Liver (tissue), 4 donors: ENCODE results near the gene LRIT2. TPM values are rescaled to one million over a fixed set of nuclear protein-coding genes. Genes with fewer than 3 reads are reported as not detected.

ENCODE experiments used
- polyA plus RNA-seq, 2 donors: library from polyadenylated mRNA; stranded (reverse) in 1 of 2; unstranded in 1 of 2; fragments of 200-250 nt in 1 of 2; fragments of >200 nt in 1 of 2; fragmentation: Nextera tagmentation in 1 of 2; extraction: Ambion mirVana in 1 of 2; gene quantifications; one replicate each; pipeline versions ENCODE4 v1.2.1 to v1.2.3, GENCODE V29; 2013 to 2015
- total RNA-seq, 2 donors: library from RNA; depleted of rRNA; stranded (reverse); fragments of >200 nt; gene quantifications; one replicate each; pipeline ENCODE4 v1.2.3, GENCODE V29; 2014
- donor health status: healthy.
- donor health status: healthy.
- donor health status: healthy.

LRIT2 gene
- total and polyA plus RNA-seq, 4 donors, result not detected

Other genes with a start within 250 kb of the LRIT2 start
- 100 to 1,000 TPM; 156 to 173 TPM for gene GHITM, start 86.0 kb downstream of the LRIT2 start, total RNA-seq
- gene GHITM, start 86.0 kb downstream of the LRIT2 start, polyA plus RNA-seq, result 100 to 1,000 TPM; 214 to 252 TPM
- not detected for gene GPR15LG, start 51.7 kb downstream of the LRIT2 start, total RNA-seq
- gene GPR15LG, start 51.7 kb downstream of the LRIT2 start, polyA plus RNA-seq, result not detected
- gene CDHR1, start 31.0 kb downstream of the LRIT2 start, total RNA-seq, result under 1 TPM; 0.17 to 0.51 TPM
- under 1 TPM; 0.07 to 0.10 TPM for gene CDHR1, start 31.0 kb downstream of the LRIT2 start, polyA plus RNA-seq
- not detected for gene LRIT1, start 16.0 kb upstream of the LRIT2 start, total RNA-seq
- not detected for gene LRIT1, start 16.0 kb upstream of the LRIT2 start, polyA plus RNA-seq
- not detected for gene RGR, start 19.5 kb upstream of the LRIT2 start, total RNA-seq
- gene RGR, start 19.5 kb upstream of the LRIT2 start, polyA plus RNA-seq, result not detected
- 10 to 100 TPM in 1 of 2 donors, 1 to 10 TPM in 1; 6.5 to 18.2 TPM for gene CCSER2, start 103.0 kb upstream of the LRIT2 start, total RNA-seq
- gene CCSER2, start 103.0 kb upstream of the LRIT2 start, polyA plus RNA-seq, result 10 to 100 TPM in 1 of 2 donors, 1 to 10 TPM in 1; 5.6 to 17.7 TPM